SK-N-SH treated with all-trans-retinoic acid at 6 μM for 48 hours (cell line): ENCODE measurements around the gene THRAP3.
"Not testable (repeated sequence)": the region's sequence is repeated elsewhere in the genome, so short reads cannot be mapped to it uniquely, and the experiment has no call there.

ENCODE experiments used
- ATAC-seq: fragments of 200-7000 bp; cut with Tn5 transposase; 3 replicates; pipeline ENCODE4 v1.9.1; 2020; ENCODE audit warnings: mild to moderate bottlenecking, moderate library complexity
- BACH2 ChIP-seq: fragments of 250-450 bp; sonication (Bioruptor Pico); IDR thresholded peaks from 2 replicates; pipeline ENCODE4 v1.9.0; 2021; ENCODE audit warnings: mild to moderate bottlenecking, borderline replicate concordance
- CSDC2 ChIP-seq: fragments of 250-450 bp; sonication (Bioruptor Pico); IDR thresholded peaks from 2 replicates; pipeline ENCODE4 v1.5.0; 2020; ENCODE audit warnings: mild to moderate bottlenecking, moderate library complexity
- GLIS3 ChIP-seq: fragments of 250-450 bp; sonication (Bioruptor Pico); IDR thresholded peaks from 2 replicates; pipeline ENCODE4 v1.5.0; 2020; ENCODE audit warnings: mild to moderate bottlenecking, moderate library complexity
- ISL1 ChIP-seq: fragments of 250-450 bp; sonication (Bioruptor Pico); IDR thresholded peaks from 2 replicates; pipeline ENCODE4 v2.1.2; 2022; ENCODE audit warnings: mild to moderate bottlenecking, moderate library complexity
- OSR1 ChIP-seq: fragments of 250-450 bp; sonication (Bioruptor Pico); IDR thresholded peaks from 2 replicates; pipeline ENCODE4 v1.8.0; 2022; ENCODE audit warnings: moderate library complexity, mild to moderate bottlenecking, inconsistent platforms
- RARB ChIP-seq: fragments of 250-450 bp; sonication (Bioruptor Pico); IDR thresholded peaks from 2 replicates; pipeline ENCODE4 v1.8.0; 2021; ENCODE audit warnings: mild to moderate bottlenecking, moderate library complexity
- SNAI2 ChIP-seq: fragments of 250-450 bp; sonication (Bioruptor Pico); IDR thresholded peaks from 2 replicates; pipeline ENCODE4 v1.5.0; 2020; ENCODE audit warnings: mild to moderate bottlenecking, moderate library complexity
- TCF4 ChIP-seq: fragments of 250-450 bp; sonication (Bioruptor Pico); IDR thresholded peaks from 2 replicates; pipeline ENCODE4 v1.8.0; 2021; ENCODE audit warnings: mild to moderate bottlenecking, moderate library complexity, borderline replicate concordance
- TOX ChIP-seq: fragments of 250-450 bp; sonication (Bioruptor Pico); IDR thresholded peaks from 2 replicates; pipeline ENCODE4 v1.8.0; 2021; ENCODE audit warnings: mild to moderate bottlenecking, moderate library complexity, borderline replicate concordance
- ZC3H10 ChIP-seq: fragments of 250-450 bp; sonication (Bioruptor Pico); IDR thresholded peaks from 2 replicates; pipeline ENCODE4 v1.5.1; 2021; ENCODE audit warnings: mild to moderate bottlenecking, moderate library complexity
- ZFP3 ChIP-seq: fragments of 250-450 bp; sonication (Bioruptor Pico); IDR thresholded peaks from 2 replicates; pipeline ENCODE4 v1.5.0; 2020; ENCODE audit warnings: mild to moderate bottlenecking, moderate library complexity
- ZFP30 ChIP-seq: fragments of 450-650 bp; formaldehyde crosslinking; IDR thresholded peaks from 2 replicates; pipeline ENCODE4 v1.5.0; 2022; ENCODE audit warnings: mild to moderate bottlenecking, moderate library complexity
- ZNF8 ChIP-seq: fragments of 450-650 bp; formaldehyde crosslinking; IDR thresholded peaks from 2 replicates; pipeline ENCODE4 v1.5.0; 2020; ENCODE audit warnings: mild to moderate bottlenecking, moderate library complexity
- TF ChIP-seq, protein P1 (sequence below): fragments of 250-450 bp; sonication (Bioruptor Pico); IDR thresholded peaks from 2 replicates; pipeline ENCODE4 v1.5.0; 2020; ENCODE audit warnings: mild to moderate bottlenecking, moderate library complexity
- TF ChIP-seq, protein P2 (sequence below): fragments of 250-450 bp; sonication (Bioruptor Pico); IDR thresholded peaks from 2 replicates; pipeline ENCODE4 v1.5.1; 2021; ENCODE audit warnings: mild to moderate bottlenecking, moderate library complexity
- TF ChIP-seq, protein P3 (sequence below): fragments of 250-450 bp; sonication (Bioruptor Pico); IDR thresholded peaks from 2 replicates; pipeline ENCODE4 v1.8.0; 2021; ENCODE audit warnings: low read depth, mild to moderate bottlenecking, moderate library complexity, borderline replicate concordance

THRAP3 gene

DNA sequence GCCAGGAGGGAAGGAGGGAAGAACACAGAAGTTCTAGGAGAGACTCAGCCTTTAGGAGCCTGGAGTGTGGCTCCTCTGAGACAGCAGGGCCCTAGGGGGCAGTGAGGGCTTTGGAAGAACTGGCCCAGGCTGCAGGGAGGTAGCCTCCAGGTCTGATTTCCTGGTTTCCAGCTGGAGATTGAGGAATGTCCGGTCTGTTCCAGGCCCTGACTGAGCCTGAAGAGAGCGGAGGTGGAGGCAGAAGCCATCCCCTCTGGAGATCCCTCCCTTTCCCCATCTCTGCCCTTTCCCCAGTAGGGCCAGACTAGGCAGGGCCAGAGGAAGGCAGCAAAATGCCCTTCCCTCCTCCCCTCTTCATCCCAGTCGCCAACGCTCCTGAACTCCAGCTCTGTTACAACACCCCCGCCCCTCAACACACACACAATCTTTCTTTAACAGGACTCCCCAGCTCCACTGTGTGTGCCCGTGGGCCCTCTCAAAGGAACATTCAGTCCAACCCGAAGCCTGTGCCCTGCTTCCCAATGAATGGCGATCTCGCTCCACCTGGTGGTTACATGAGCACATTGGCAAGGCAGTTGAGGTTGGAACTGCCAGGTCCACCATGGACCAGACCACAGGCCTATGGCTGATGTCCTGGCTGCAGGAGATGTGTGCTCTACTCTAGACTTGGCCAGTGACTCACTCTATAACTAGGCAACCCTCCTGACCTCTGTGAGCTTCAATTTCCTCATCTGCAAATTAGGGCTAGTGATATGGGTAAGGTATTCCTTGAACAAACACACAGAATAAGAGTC lies 36.2 kb upstream of the THRAP3 start:
- TF ChIP-seq, protein P1, sequence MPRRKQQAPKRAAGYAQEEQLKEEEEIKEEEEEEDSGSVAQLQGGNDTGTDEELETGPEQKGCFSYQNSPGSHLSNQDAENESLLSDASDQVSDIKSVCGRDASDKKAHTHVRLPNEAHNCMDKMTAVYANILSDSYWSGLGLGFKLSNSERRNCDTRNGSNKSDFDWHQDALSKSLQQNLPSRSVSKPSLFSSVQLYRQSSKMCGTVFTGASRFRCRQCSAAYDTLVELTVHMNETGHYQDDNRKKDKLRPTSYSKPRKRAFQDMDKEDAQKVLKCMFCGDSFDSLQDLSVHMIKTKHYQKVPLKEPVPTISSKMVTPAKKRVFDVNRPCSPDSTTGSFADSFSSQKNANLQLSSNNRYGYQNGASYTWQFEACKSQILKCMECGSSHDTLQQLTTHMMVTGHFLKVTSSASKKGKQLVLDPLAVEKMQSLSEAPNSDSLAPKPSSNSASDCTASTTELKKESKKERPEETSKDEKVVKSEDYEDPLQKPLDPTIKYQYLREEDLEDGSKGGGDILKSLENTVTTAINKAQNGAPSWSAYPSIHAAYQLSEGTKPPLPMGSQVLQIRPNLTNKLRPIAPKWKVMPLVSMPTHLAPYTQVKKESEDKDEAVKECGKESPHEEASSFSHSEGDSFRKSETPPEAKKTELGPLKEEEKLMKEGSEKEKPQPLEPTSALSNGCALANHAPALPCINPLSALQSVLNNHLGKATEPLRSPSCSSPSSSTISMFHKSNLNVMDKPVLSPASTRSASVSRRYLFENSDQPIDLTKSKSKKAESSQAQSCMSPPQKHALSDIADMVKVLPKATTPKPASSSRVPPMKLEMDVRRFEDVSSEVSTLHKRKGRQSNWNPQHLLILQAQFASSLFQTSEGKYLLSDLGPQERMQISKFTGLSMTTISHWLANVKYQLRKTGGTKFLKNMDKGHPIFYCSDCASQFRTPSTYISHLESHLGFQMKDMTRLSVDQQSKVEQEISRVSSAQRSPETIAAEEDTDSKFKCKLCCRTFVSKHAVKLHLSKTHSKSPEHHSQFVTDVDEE (CRISPR knock-in tag), result no peak
- TF ChIP-seq ZFP3 (CRISPR knock-in tag) (no peak), ZNF8 (CRISPR knock-in tag) (no peak), CSDC2 (CRISPR knock-in tag) (no peak), BACH2 (no peak), RARB (no peak), GLIS3 (CRISPR knock-in tag) (no peak), TCF4 (CRISPR knock-in tag) (no peak), SNAI2 (no peak)
- TF ChIP-seq, protein P2, sequence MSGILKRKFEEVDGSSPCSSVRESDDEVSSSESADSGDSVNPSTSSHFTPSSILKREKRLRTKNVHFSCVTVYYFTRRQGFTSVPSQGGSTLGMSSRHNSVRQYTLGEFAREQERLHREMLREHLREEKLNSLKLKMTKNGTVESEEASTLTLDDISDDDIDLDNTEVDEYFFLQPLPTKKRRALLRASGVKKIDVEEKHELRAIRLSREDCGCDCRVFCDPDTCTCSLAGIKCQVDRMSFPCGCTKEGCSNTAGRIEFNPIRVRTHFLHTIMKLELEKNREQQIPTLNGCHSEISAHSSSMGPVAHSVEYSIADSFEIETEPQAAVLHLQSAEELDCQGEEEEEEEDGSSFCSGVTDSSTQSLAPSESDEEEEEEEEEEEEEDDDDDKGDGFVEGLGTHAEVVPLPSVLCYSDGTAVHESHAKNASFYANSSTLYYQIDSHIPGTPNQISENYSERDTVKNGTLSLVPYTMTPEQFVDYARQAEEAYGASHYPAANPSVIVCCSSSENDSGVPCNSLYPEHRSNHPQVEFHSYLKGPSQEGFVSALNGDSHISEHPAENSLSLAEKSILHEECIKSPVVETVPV (CRISPR knock-in tag), result no peak
- peak; percentile 94 for ATAC-seq

DNA sequence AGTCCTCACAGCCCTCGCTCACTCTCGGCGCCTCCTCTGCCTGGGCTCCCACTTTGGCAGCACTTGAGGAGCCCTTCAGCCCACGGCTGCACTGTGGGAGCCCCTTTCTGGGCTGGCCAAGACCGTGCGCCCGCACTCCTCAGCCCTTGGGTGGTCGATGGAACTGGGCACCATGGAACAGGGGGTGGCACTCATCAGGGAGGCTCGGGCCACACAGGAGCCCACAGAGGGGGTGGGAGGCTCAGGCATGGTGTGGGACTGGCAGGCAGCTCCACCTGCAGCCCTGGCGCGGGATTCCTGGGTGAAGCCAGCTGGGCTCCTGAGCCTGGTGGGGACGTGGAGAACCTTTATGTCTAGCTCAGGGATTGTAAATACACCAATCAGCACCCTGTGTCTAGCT lies 27.4 kb upstream of the THRAP3 start:
- ATAC-seq, result not testable (repeated sequence)

DNA sequence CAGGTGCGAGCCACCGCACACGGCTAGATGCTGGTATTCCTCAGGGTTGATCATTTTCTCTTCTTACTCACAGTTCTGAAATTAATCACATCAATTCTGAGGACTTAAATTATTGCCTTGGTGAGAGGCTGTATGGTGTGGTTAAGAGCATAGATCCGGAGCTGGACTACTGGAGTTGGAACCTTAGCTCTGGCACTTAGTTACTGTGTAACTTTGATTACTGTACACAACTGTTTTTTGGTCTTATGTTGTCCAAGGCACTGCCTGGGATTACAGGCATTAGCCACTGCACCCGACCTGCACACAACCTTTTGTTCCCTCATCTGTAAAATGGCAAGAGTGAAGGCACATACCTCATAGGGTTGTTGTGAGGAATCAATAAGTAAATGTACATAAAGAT lies 25.6 kb upstream of the THRAP3 start:
- TF ChIP-seq RARB, result no peak
- TF ChIP-seq, protein P1 (CRISPR knock-in tag), result no peak
- TF ChIP-seq ISL1 (CRISPR knock-in tag), result no peak
- no peak for TF ChIP-seq ZFP30 (CRISPR knock-in tag)
- TF ChIP-seq ZFP3 (CRISPR knock-in tag), result no peak
- ATAC-seq, result no peak

DNA sequence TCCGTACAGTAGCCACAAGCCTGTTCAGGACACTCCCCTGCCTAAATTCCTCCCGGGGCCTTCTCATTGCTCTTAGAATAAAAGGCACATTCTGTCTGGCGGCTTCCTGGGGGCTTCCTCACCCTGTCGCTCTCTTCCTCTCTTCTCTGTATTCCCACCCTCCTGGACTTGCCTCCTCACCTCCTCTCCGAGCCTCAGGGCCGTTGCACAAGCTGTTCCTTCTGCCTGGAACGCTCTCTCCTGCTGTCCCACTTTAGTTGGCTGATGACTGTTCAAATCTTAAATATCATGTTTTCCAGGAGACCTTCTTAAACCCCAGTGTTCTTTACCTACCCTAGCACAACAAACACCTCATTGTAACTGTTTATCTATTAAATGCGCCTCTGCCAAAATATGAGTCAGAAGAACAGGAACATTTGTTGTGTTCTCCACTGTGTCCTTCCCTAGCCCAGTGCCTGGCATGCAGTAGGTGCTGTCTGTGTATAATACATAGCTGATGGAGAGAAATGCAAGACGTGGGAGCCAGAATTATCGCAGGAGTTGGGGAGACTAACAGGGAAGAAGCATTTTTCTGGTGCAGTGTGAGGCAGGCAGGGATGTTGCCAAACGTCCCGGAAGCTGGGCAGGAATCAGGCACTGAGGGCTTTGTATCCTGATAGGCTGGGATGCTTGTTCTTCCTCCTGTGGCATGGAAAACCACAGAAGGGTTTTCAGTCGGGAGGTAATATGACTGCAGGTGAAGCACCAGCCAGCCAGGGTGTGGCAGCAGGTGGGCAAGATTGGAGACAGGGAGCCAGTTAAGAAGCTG lies 24.1 kb upstream of the THRAP3 start:
- TF ChIP-seq OSR1 (CRISPR knock-in tag) (no peak), ZFP30 (CRISPR knock-in tag) (no peak), TCF4 (CRISPR knock-in tag) (no peak), SNAI2 (no peak), ZC3H10 (CRISPR knock-in tag) (no peak), TOX (CRISPR knock-in tag) (no peak)
- TF ChIP-seq, protein P3, sequence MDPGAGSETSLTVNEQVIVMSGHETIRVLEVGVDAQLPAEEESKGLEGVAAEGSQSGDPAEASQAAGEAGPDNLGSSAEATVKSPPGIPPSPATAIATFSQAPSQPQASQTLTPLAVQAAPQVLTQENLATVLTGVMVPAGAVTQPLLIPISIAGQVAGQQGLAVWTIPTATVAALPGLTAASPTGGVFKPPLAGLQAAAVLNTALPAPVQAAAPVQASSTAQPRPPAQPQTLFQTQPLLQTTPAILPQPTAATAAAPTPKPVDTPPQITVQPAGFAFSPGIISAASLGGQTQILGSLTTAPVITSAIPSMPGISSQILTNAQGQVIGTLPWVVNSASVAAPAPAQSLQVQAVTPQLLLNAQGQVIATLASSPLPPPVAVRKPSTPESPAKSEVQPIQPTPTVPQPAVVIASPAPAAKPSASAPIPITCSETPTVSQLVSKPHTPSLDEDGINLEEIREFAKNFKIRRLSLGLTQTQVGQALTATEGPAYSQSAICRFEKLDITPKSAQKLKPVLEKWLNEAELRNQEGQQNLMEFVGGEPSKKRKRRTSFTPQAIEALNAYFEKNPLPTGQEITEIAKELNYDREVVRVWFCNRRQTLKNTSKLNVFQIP (CRISPR knock-in tag), result no peak
- ATAC-seq, result peak; percentile 20
